ENCODE data around the gene ADCY3.

- TF ChIP-seq KDM1A (IDR thresholded peaks at IDR 0.05) (no peak), USF2 (CRISPR knock-in tag; IDR thresholded peaks at IDR 0.05) (no peak), SIN3B (IDR thresholded peaks at IDR 0.05; ENCODE audit: low read depth) (no peak), GTF2A2 (tag; IDR thresholded peaks at IDR 0.05) (no peak)
These were observed 61.0 kb downstream of the ADCY3 start for GRCh38 chr2:24858996-24859395.
